PC-9 (cell line): Measurements from ENCODE around the gene CEP350. TPM values are rescaled to one million over a fixed set of nuclear protein-coding genes. Genes with fewer than 3 reads are reported as not detected.

ENCODE experiments used
- BruUV-seq: library from RNA; stranded (reverse); fragments of 400-500 nt; replicated peaks from 2 replicates; lab custom pipeline; 2021; lab: Mats Ljungman, UMichigan
- CTCF ChIA-PET: fragments of 300-600 bp; sonication (Branson Sonifier 250); formaldehyde crosslinking; loops from one replicate; lab custom pipeline; 2022; ENCODE audit warnings: antibody characterized with exemption; lab: Charles Lee
- POLR2A ChIA-PET: fragments of 300-600 bp; sonication (Branson Sonifier 250); formaldehyde crosslinking; loops from one replicate; lab custom pipeline; 2022; ENCODE audit warnings: antibody characterized with exemption; ENCODE audit not compliant: unreplicated experiment; lab: Charles Lee
- DNase-seq, 2 experiments: peaks; one replicate each; pipeline versions ENCODE4 v3.0.0 to v3.0.0-alpha.2; 2015 to 2022; ENCODE audit warnings: mixed read lengths in 1 of 2
- H2AFZ ChIP-seq: fragments of 200-600 bp; sonication (generic); 2 replicates; pipeline ENCODE4 v1.8.1; 2017; ENCODE audit warnings: antibody characterized with exemption
- H3F3A ChIP-seq: fragments of 200-600 bp; sonication (generic); 2 replicates; pipeline ENCODE4 v1.8.1; 2017; ENCODE audit warnings: antibody characterized with exemption, mild to moderate bottlenecking, low read depth; ENCODE audit not compliant: insufficient read depth
- H3K27ac ChIP-seq: fragments of 200-600 bp; sonication (generic); 2 replicates; pipeline ENCODE4 v1.6.1; 2016; ENCODE audit warnings: mixed run types
- H3K27me3 ChIP-seq: fragments of 200-600 bp; sonication (generic); 2 replicates; pipeline ENCODE4 v1.6.1; 2016; ENCODE audit warnings: low read depth, mixed run types; ENCODE audit not compliant: insufficient read depth
- H3K36me3 ChIP-seq: fragments of 200-600 bp; sonication (generic); 2 replicates; pipeline ENCODE4 v1.6.1; 2016; ENCODE audit warnings: low read depth, mixed run types
- H3K4me1 ChIP-seq: fragments of 200-600 bp; sonication (generic); replicated peaks from 2 replicates; pipeline ENCODE4 v1.6.1; 2016; ENCODE audit warnings: mixed run types; ENCODE audit not compliant: insufficient read depth
- H3K4me2 ChIP-seq: fragments of 200-600 bp; sonication (generic); 2 replicates; pipeline ENCODE4 v1.6.1; 2017; ENCODE audit warnings: mixed run types
- H3K4me3 ChIP-seq: fragments of 200-600 bp; sonication (generic); 2 replicates; pipeline ENCODE4 v1.6.1; 2016; ENCODE audit warnings: mixed run types
- H3K79me2 ChIP-seq: fragments of 200-600 bp; sonication (generic); 2 replicates; pipeline ENCODE4 v1.6.1; 2017; ENCODE audit warnings: low read depth, mixed run types
- H3K9me2 ChIP-seq: fragments of 200-600 bp; sonication (generic); 2 replicates; pipeline ENCODE4 v1.8.1; 2017; ENCODE audit warnings: mild to moderate bottlenecking; ENCODE audit not compliant: insufficient read depth
- H3K9me3 ChIP-seq: fragments of 200-600 bp; sonication (generic); 2 replicates; pipeline ENCODE4 v1.8.1; 2016; ENCODE audit warnings: low read depth; ENCODE audit not compliant: insufficient read depth
- H4K20me1 ChIP-seq: fragments of 200-600 bp; sonication (generic); 2 replicates; pipeline ENCODE4 v1.8.1; 2017; ENCODE audit not compliant: insufficient read depth
- CTCF ChIP-seq: fragments of 200-600 bp; sonication (generic); conservative IDR thresholded peaks from 2 replicates; pipeline ENCODE4 v1.6.1; 2017; ENCODE audit warnings: mixed run types, antibody characterized with exemption, mild to moderate bottlenecking, moderate library complexity
- EZH2 ChIP-seq: fragments of 200-600 bp; sonication (generic); IDR thresholded peaks from 2 replicates; pipeline ENCODE4 v1.8.0; 2017; ENCODE audit warnings: antibody characterized with exemption, low read depth
- intact Hi-C: fragments of 100-400 bp; cut with micrococcal nuclease; formaldehyde crosslinking; loops from one replicate; pipeline ENCODE4 v1.10.0; 2022; ENCODE audit not compliant: unreplicated experiment
- total RNA-seq: library from RNA; stranded (reverse); gene quantifications from 2 replicates; pipeline ENCODE4 v1.2.3, GENCODE V29; 2021

CEP350 gene
- total RNA-seq, 1 experiment from 2014 or later = 30.6 TPM

DNA sequence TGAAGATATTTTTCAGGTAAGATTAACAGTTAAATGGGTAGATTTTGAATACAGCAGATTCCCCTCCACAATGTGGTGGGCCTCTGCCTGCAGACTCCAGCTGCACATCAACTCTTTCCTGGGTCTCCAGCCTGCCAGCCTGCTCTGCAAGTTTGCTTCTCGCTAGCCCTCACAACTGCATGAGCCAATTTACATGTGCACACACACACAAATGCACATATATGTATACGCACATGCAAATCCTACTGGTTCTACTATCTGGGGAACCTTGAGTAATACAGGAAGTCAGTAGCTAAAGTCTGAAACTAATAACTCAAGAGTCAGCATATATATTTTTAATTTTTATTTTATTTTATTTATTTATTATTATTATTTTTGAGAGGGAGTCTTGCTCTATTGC is 165.2 kb downstream of the CEP350 start:
- no peaks in the 10 kb centered on the region for H3K9me2 ChIP-seq
- TF ChIP-seq CTCF (no peak), EZH2 (no peak)
- H3K27me3 ChIP-seq = no peaks in the 10 kb centered on the region
- H3K4me3 ChIP-seq = no peak overlapping the region
- no TSS peak for BruUV-seq
- peaks cover 19% of the 10 kb centered on the region for H3K4me1 ChIP-seq
- no peaks in the 10 kb centered on the region for H4K20me1 ChIP-seq
- no peaks in the 10 kb centered on the region for H3K9me3 ChIP-seq
- H3K79me2 ChIP-seq = no peaks in the 10 kb centered on the region
- H3K36me3 ChIP-seq = no peaks in the 10 kb centered on the region
- no peak overlapping the region for H3K4me2 ChIP-seq
- H2AFZ ChIP-seq = no peak overlapping the region
- H3K27ac ChIP-seq = no peak overlapping the region
- H3F3A ChIP-seq = peaks cover 14% of the 10 kb centered on the region; the same call in 1 of the 2 replicates
- intact Hi-C loops = loop anchor here (5.0 kb wide), 1 partner anchor 32 kb away; the partner anchor contains the start of gene QSOX1
- no peak for DNase-seq
- ChIA-PET POLR2A (no interaction called here), CTCF (no interaction called here)

- Histone ChIP-seq H3K4me3 (no peak overlapping the region), H3K9me3 (no peaks in the 10 kb centered on the region), H3K4me2 (no peak overlapping the region; the same call in 1 of the 2 replicates), H2AFZ (no peak overlapping the region), H3K27me3 (no peaks in the 10 kb centered on the region), H3K4me1 (peaks cover 24% of the 10 kb centered on the region), H3K79me2 (no peaks in the 10 kb centered on the region), H3K36me3 (no peaks in the 10 kb centered on the region), H4K20me1 (no peaks in the 10 kb centered on the region), H3F3A (peaks cover 19% of the 10 kb centered on the region), H3K9me2 (no peaks in the 10 kb centered on the region), H3K27ac (peak overlapping the region; percentile 52; the same call in 1 of the 2 replicates)
- peak in 1 of 2 experiments; percentile 64 for DNase-seq
- intact Hi-C loops = no loop called here
- CTCF ChIA-PET = interaction anchor here (0.6 kb wide), 1 partner anchor 61 kb away, joined by 3 read pairs; no protein-coding TSS in a partner anchor
- BruUV-seq = no TSS peak
- POLR2A ChIA-PET = no interaction called here
- TF ChIP-seq CTCF (no peak), EZH2 (no peak)
Measured at GRCh38 chr1:180123463-180123936, 168.9 kb downstream of the CEP350 start.

GRCh38 chr1:180130651-180131050 is 176.0 kb downstream of the CEP350 start:
- Histone ChIP-seq H3K4me3 (no peak overlapping the region), H3K79me2 (no peaks in the 10 kb centered on the region), H3K9me3 (no peaks in the 10 kb centered on the region), H3K4me1 (peaks cover 34% of the 10 kb centered on the region), H3K27ac (no peak overlapping the region), H3K27me3 (no peaks in the 10 kb centered on the region), H3K9me2 (no peaks in the 10 kb centered on the region), H3F3A (peaks cover 19% of the 10 kb centered on the region), H3K4me2 (no peak overlapping the region), H2AFZ (no peak overlapping the region), H3K36me3 (no peaks in the 10 kb centered on the region), H4K20me1 (no peaks in the 10 kb centered on the region)
- TF ChIP-seq CTCF (no peak), EZH2 (no peak)
- POLR2A ChIA-PET = no interaction called here
- BruUV-seq = no TSS peak
- CTCF ChIA-PET = no interaction called here
- no peak for DNase-seq
- intact Hi-C loops = no loop called here
